Activated T-cell treated with anti-CD3 and anti-CD28 coated beads for 1 hour (primary cell): Measurements from ENCODE around the gene CRIP1.

Experiments used
- DNase-seq: peaks from one replicate; pipeline ENCODE4 v3.0.0-alpha.2; 2020; ENCODE audit warnings: low read depth

The CRIP1 gene

GRCh38 chr14:105486163-105486973, at the start of gene CRIP1:
Gene CRIP1 (plus strand): TSS chr14:105486886. CDS start chr14:105487260, 374 bp downstream.
- no peak for DNase-seq

GRCh38 chr14:105436891-105437722, 49.6 kb upstream of the CRIP1 start:
- no peak for DNase-seq

GRCh38 chr14:105437723-105438500, 48.8 kb upstream of the CRIP1 start:
- DNase-seq = no peak

GRCh38 chr14:105439179-105439578, 47.5 kb upstream of the CRIP1 start:
- DNase-seq = no peak

- DNase-seq = no peak
Measured at GRCh38 chr14:105439710-105440553, 46.8 kb upstream of the CRIP1 start.

- no peak for DNase-seq
Measured at GRCh38 chr14:105440554-105440900, 46.2 kb upstream of the CRIP1 start.

GRCh38 chr14:105440992-105441391, 45.7 kb upstream of the CRIP1 start:
- DNase-seq = no peak

GRCh38 chr14:105442125-105442524, 44.6 kb upstream of the CRIP1 start:
- no peak for DNase-seq

- no peak for DNase-seq
Measured at GRCh38 chr14:105442834-105443233, 43.9 kb upstream of the CRIP1 start.

GRCh38 chr14:105444859-105445258, 41.8 kb upstream of the CRIP1 start:
- DNase-seq = no peak

- no peak for DNase-seq
Measured at GRCh38 chr14:105445290-105445689, 41.4 kb upstream of the CRIP1 start.

- no peak for DNase-seq
Measured at GRCh38 chr14:105445901-105446845, 40.5 kb upstream of the CRIP1 start.

GRCh38 chr14:105446971-105447370, 39.7 kb upstream of the CRIP1 start:
- no peak for DNase-seq

GRCh38 chr14:105447651-105448640, 38.7 kb upstream of the CRIP1 start:
- no peak for DNase-seq

- peak; percentile 62 for DNase-seq
Measured at GRCh38 chr14:105448706-105449111, 38.0 kb upstream of the CRIP1 start.

- DNase-seq = no peak
Measured at GRCh38 chr14:105449276-105450122, 37.2 kb upstream of the CRIP1 start.

GRCh38 chr14:105450123-105450505, 36.6 kb upstream of the CRIP1 start:
- no peak for DNase-seq
